Stomach (tissue), 19 donors: ENCODE results near the gene GLT8D1. TPM values are rescaled to one million over a fixed set of nuclear protein-coding genes. Genes with fewer than 3 reads are reported as not detected.

Source experiments
- DNase-seq, 2 donors: peaks; one replicate each; pipeline versions ENCODE4 v3.0.0 to v3.0.0-alpha.2; 2013 to 2019
- H3K27ac ChIP-seq, 5 donors: fragments of 200-600 bp in 4 of 5; sonication (generic) in 4 of 5; one replicate each; pipeline ENCODE4 v1.5.1; 2013 to 2019; ENCODE audit warnings: mild to moderate bottlenecking in 1 of 5, moderate library complexity in 1 of 5
- H3K27me3 ChIP-seq, 3 donors: fragments of 200-600 bp; sonication (generic); one replicate each; pipeline ENCODE4 v1.5.1; 2017 to 2019; ENCODE audit warnings: mixed run types in 1 of 3
- H3K36me3 ChIP-seq, 4 donors: fragments of 200-600 bp; sonication (generic); 1 replicate in 3 of 4; 2 replicates in 1 of 4; pipeline ENCODE4 v1.5.1; 2016 to 2019
- H3K4me1 ChIP-seq, 4 donors: fragments of 200-600 bp; sonication (generic); one replicate each; pipeline ENCODE4 v1.5.1; 2016 to 2019
- H3K4me3 ChIP-seq, 4 donors: fragments of 200-600 bp; sonication (generic) in 3 of 4; one replicate each; pipeline ENCODE4 v1.5.1; 2016 to 2019; ENCODE audit warnings: mild to moderate bottlenecking in 1 of 4
- H3K9me3 ChIP-seq, 4 donors: fragments of 200-600 bp; sonication (generic); one replicate each; pipeline ENCODE4 v1.5.1; 2016 to 2019
- CTCF ChIP-seq, 7 experiments: fragments of 450-650 bp in 4 of 7; fragments of 200-600 bp in 3 of 7; sonication (generic) in 3 of 7; IDR thresholded peaks; one replicate each; pipeline ENCODE4 v1.5.1; 2016 to 2019; ENCODE audit warnings: antibody characterized with exemption in 7 of 7, control low read depth in 2 of 7, mild to moderate bottlenecking in 1 of 7
- EP300 ChIP-seq: sonication (generic); formaldehyde crosslinking; IDR thresholded peaks from one replicate; pipeline ENCODE4 v1.6.1; 2017; ENCODE audit warnings: antibody characterized with exemption
- POLR2A ChIP-seq, 4 donors: fragments of 450-650 bp; IDR thresholded peaks; one replicate each; pipeline ENCODE4 v1.6.1; 2016; ENCODE audit warnings: antibody characterized with exemption in 4 of 4, control low read depth in 2 of 4, mild to moderate bottlenecking in 1 of 4, moderate library complexity in 1 of 4
- POLR2AphosphoS5 ChIP-seq, 3 donors: sonication (generic); formaldehyde crosslinking; IDR thresholded peaks; one replicate each; pipeline ENCODE4 v1.6.1; 2016; ENCODE audit warnings: antibody characterized with exemption in 3 of 3
- WGBS, 5 donors: extraction: QIAGEN DNeasy Blood & Tissue Kit in 3 of 5; methylation state at CpG; one replicate each; pipeline versions ENCODE4 v1.1.5 to v1.1.7; 2013 to 2018; 5-methylcytosine and 5-hydroxymethylcytosine counted together
- intact Hi-C: fragments of 100-400 bp; cut with DNase I; formaldehyde crosslinking; loops from one replicate; pipeline ENCODE4 v1.15.1; 2023; ENCODE audit warnings: low total_unique reads
- long read RNA-seq, 10 donors: transcript quantifications; one replicate each; lab custom pipeline, GENCODE V29; 2026
- polyA plus RNA-seq, 3 donors: library from polyadenylated mRNA; stranded (reverse); fragments of 200-250 nt; gene quantifications; one replicate each; pipeline ENCODE4 v1.2.3, GENCODE V29; 2013
- total RNA-seq, 5 donors: library from RNA; depleted of rRNA; stranded (reverse); fragments of >200 nt; gene quantifications; one replicate each; pipeline versions ENCODE4 v1.1.0 to v1.2.3, GENCODE V29; 2014 to 2016
- donor health status: healthy with polysubstance abuse.
- donor health status: Bipolar disorder and iron deficiency.
- donor health status: healthy.

The GLT8D1 gene
- total RNA-seq (10 to 100 TPM in 4 of 5 donors, 1 to 10 TPM in 1; 9.4 to 81.9 (median 23.5) TPM), polyA plus RNA-seq (10 to 100 TPM; 19.9 to 29.8 (median 24.7) TPM)
- long read RNA-seq, donor 1, partial matches to known transcripts, result 0 of 4 reads
- long read RNA-seq, donor 1, other reads (novel, unspliced or antisense), result 0 of 4 reads
- long read RNA-seq, donor 2, partial matches to known transcripts, result 0 of 1 reads
- long read RNA-seq, donor 2, other reads (novel, unspliced or antisense), result 0 of 1 reads
- long read RNA-seq, donor 3, partial matches to known transcripts, result 0 of 3 reads
- long read RNA-seq, donor 3, other reads (novel, unspliced or antisense), result 0 of 3 reads
- long read RNA-seq, donor 4, partial matches to known transcripts, result 0 of 1 reads
- long read RNA-seq, donor 4, other reads (novel, unspliced or antisense), result 0 of 1 reads
- long read RNA-seq, donor 5, transcript GLT8D1-201 (10 exons, 1,849 nt), result major isoform, 5 of 7 reads
- long read RNA-seq, donor 5, partial matches to known transcripts, result 0 of 7 reads
- long read RNA-seq, donor 5, other reads (novel, unspliced or antisense), result 0 of 7 reads
- long read RNA-seq, donor 6, result 0 reads
- long read RNA-seq, donor 7, partial matches to known transcripts, result 302 of 317 reads
- long read RNA-seq, donor 7, other reads (novel, unspliced or antisense), result 12 of 317 reads
- long read RNA-seq, donor 8, partial matches to known transcripts, result 0 of 5 reads
- long read RNA-seq, donor 8, other reads (novel, unspliced or antisense), result 0 of 5 reads
- long read RNA-seq, donor 9, partial matches to known transcripts, result 5 of 12 reads
- long read RNA-seq, donor 9, other reads (novel, unspliced or antisense), result 0 of 12 reads
- long read RNA-seq, donor 10, partial matches to known transcripts, result 0 of 2 reads
- long read RNA-seq, donor 10, other reads (novel, unspliced or antisense), result 0 of 2 reads

GRCh38 chr3:52705688-52706686 is at the start of gene GLT8D1, which contains the start of gene SPCS1:
GLT8D1 (minus strand) TSS chr3:52705791; CDS start chr3:52700460, 5,331 bp downstream.
SPCS1 (plus strand) TSS chr3:52706106; CDS start chr3:52706247, 141 bp downstream.
- Histone ChIP-seq H3K9me3 (no peaks in the 10 kb centered on the region), H3K4me1 (peaks cover 11 to 54% (median 45%) of the 10 kb centered on the region in 4 donors), H3K36me3 (peaks cover 7 to 32% (median 21%) of the 10 kb centered on the region in 4 donors), H3K27me3 (no peaks in the 10 kb centered on the region), H3K27ac (peak within 1 kb of the TSS; percentile 85 to 95 (median 92)), H3K4me3 (peak within 1 kb of the TSS; percentile 85 to 96 (median 94))
- 0 to 1% (median 0%) methylated on average over 21 to 94 of the region's 94 CpGs for WGBS, 5 donors
- intact Hi-C loops, result no loop called here
- TF ChIP-seq EP300, result no peak
- peak; percentile 65 to 89 (median 83) for TF ChIP-seq POLR2AphosphoS5 (IDR thresholded peaks at IDR 0.05)
- TF ChIP-seq POLR2A (IDR thresholded peaks at IDR 0.05), result peak in 1 of 4 donors; percentile 46
- TF ChIP-seq CTCF (IDR thresholded peaks at IDR 0.05), result no peak
- DNase-seq, result peak; percentile 82 to 97

GRCh38 chr3:52754373-52754772 is 48.8 kb upstream of the GLT8D1 start:
- peaks cover 0 to 10% (median 3%) of the 10 kb centered on the region in 4 donors for H3K4me1 ChIP-seq
- H3K27ac ChIP-seq, result no peak overlapping the region
- H3K27me3 ChIP-seq, result no peaks in the 10 kb centered on the region
- H3K4me3 ChIP-seq, result no peak overlapping the region
- H3K36me3 ChIP-seq, result peaks cover 36 to 98% (median 94%) of the 10 kb centered on the region in 4 donors
- no peak for DNase-seq
- no peak for TF ChIP-seq POLR2AphosphoS5 (IDR thresholded peaks at IDR 0.05)
- TF ChIP-seq CTCF (IDR thresholded peaks at IDR 0.05), result no peak
- no peak for TF ChIP-seq EP300
- no peak for TF ChIP-seq POLR2A (IDR thresholded peaks at IDR 0.05)
- no peaks in the 10 kb centered on the region for H3K9me3 ChIP-seq
- intact Hi-C loops, result no loop called here
- 92 to 97% (median 95%) methylated on average over 4 of the region's 4 CpGs for WGBS, 5 donors

GRCh38 chr3:52752045-52752660 is 46.6 kb upstream of the GLT8D1 start:
- Histone ChIP-seq H3K4me3 (no peak overlapping the region), H3K9me3 (no peaks in the 10 kb centered on the region), H3K36me3 (peaks cover 38 to 97% (median 94%) of the 10 kb centered on the region in 4 donors), H3K27me3 (no peaks in the 10 kb centered on the region), H3K4me1 (peaks cover 0 to 10% (median 3%) of the 10 kb centered on the region in 4 donors), H3K27ac (peak overlapping the region in 2 of 5 donors; percentile 35 to 46)
- no peak for DNase-seq
- no peak for TF ChIP-seq CTCF (IDR thresholded peaks at IDR 0.05)
- no peak for TF ChIP-seq EP300
- TF ChIP-seq POLR2A (IDR thresholded peaks at IDR 0.05), result no peak
- peak in 1 of 3 donors; percentile 42 for TF ChIP-seq POLR2AphosphoS5 (IDR thresholded peaks at IDR 0.05)
- 61 to 75% (median 65%) methylated on average over 3 of the region's 3 CpGs for WGBS, 5 donors
- intact Hi-C loops, result no loop called here
